GM21515 (cell line): ENCODE results near the gene CACNA1F.

Source experiments
- ATAC-seq: cut with Tn5 transposase; IDR thresholded peaks from one replicate; pipeline ENCODE4 v1.9.1; 2021; ENCODE audit not compliant: unreplicated experiment

Gene CACNA1F

GRCh38 chrX:49199906-49200771 lies 33.0 kb downstream of the CACNA1F start, which contains the start of gene SYP:
SYP (minus strand) TSS chrX:49200193; CDS start chrX:49200186, 7 bp downstream.
- peak; percentile 93 for ATAC-seq

- ATAC-seq = no peak
Measured at GRCh38 chrX:49199315-49199595, 33.9 kb downstream of the CACNA1F start.

GRCh38 chrX:49198540-49199314 lies 34.4 kb downstream of the CACNA1F start:
- no peak for ATAC-seq

- no peak for ATAC-seq
Measured at GRCh38 chrX:49197543-49198087, 35.5 kb downstream of the CACNA1F start.

GRCh38 chrX:49193542-49193964 lies 39.6 kb downstream of the CACNA1F start:
- no peak for ATAC-seq

- no peak for ATAC-seq
Measured at GRCh38 chrX:49192722-49193328, 40.3 kb downstream of the CACNA1F start.

GRCh38 chrX:49191574-49192011 lies 41.5 kb downstream of the CACNA1F start:
- peak; percentile 24 for ATAC-seq

GRCh38 chrX:49190821-49191573 lies 42.1 kb downstream of the CACNA1F start:
- peak; percentile 89 for ATAC-seq

- ATAC-seq = no peak
Measured at GRCh38 chrX:49189606-49190005, 43.5 kb downstream of the CACNA1F start.

- ATAC-seq = no peak
Measured at GRCh38 chrX:49188468-49189076, 44.6 kb downstream of the CACNA1F start.

GRCh38 chrX:49187526-49187925 lies 45.6 kb downstream of the CACNA1F start:
- ATAC-seq = no peak

GRCh38 chrX:49187028-49187394 lies 46.1 kb downstream of the CACNA1F start:
- no peak for ATAC-seq

GRCh38 chrX:49186125-49187027 lies 46.8 kb downstream of the CACNA1F start, which contains the start of gene PRICKLE3:
PRICKLE3 (minus strand) TSS chrX:49186373; CDS start chrX:49186297, 76 bp downstream.
- no peak for ATAC-seq

- ATAC-seq = peak; percentile 39
Measured at GRCh38 chrX:49184294-49185281, 48.6 kb downstream of the CACNA1F start.

- ATAC-seq = no peak
Measured at GRCh38 chrX:49183701-49184281, 49.3 kb downstream of the CACNA1F start.

GRCh38 chrX:49179358-49179757 lies 53.8 kb downstream of the CACNA1F start:
- no peak for ATAC-seq

- no peak for ATAC-seq
Measured at GRCh38 chrX:49178537-49178936, 54.6 kb downstream of the CACNA1F start.
